HG03025 (cell line): ENCODE data around the gene ARHGAP24.
A peak's percentile ranks its signal among the peaks of the same experiment; 100 is the strongest.
"Not testable (repeated sequence)": the region's sequence is repeated elsewhere in the genome, so short reads cannot be mapped to it uniquely, and the experiment has no call there.

Experiments
- ATAC-seq: cut with Tn5 transposase; IDR thresholded peaks from one replicate; pipeline ENCODE4 v1.9.1; 2021; ENCODE audit warnings: mild to moderate bottlenecking, moderate library complexity; ENCODE audit not compliant: unreplicated experiment, low FRiP score

The ARHGAP24 gene

DNA sequence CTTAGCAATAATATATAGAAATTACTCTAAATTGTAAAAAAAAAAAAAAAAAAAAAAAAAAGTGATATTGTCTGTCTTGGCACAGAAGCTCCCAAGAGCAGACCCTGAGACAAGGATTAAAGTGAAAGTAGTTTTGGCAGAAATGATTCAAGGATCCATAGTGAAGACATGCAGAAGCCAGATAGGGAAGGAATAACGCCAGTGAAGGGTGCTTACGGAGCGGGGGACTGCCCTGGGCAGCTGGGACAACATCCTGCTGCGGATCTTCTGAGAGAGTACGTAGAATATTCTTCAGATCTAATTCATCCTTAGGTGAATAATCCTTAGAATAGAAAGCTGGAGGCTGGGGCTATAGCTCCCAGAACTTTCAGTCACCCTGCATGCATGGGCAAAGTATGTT lies 39.8 kb downstream of the ARHGAP24 start:
- no peak for ATAC-seq

- ATAC-seq, result no peak
These were observed 40.8 kb downstream of the ARHGAP24 start for GRCh38 chr4:85515701-85516100.

GRCh38 chr4:85518526-85518925 lies 43.6 kb downstream of the ARHGAP24 start:
- ATAC-seq, result not testable (repeated sequence)

- ATAC-seq, result no peak
These were observed 46.1 kb downstream of the ARHGAP24 start for GRCh38 chr4:85520765-85521749.

DNA sequence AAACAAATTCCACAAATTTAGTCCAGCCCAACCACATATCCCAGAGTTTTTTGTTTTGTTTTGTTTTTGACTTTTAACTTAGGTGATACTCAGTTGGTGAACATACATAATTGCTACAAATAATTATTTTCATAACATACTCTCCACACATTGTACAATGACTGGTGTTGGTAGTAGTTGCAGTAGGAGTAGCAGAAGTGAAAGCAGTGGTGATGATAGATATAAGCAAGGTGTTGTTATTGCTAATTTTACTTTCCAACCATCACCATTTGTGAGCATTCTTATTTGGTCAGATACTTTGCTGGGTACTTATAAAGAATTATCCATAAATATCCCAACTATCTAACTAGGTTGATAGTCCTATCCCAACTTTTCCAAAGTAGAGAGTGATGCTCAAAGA lies 47.3 kb downstream of the ARHGAP24 start:
- peak; percentile 53 for ATAC-seq

DNA sequence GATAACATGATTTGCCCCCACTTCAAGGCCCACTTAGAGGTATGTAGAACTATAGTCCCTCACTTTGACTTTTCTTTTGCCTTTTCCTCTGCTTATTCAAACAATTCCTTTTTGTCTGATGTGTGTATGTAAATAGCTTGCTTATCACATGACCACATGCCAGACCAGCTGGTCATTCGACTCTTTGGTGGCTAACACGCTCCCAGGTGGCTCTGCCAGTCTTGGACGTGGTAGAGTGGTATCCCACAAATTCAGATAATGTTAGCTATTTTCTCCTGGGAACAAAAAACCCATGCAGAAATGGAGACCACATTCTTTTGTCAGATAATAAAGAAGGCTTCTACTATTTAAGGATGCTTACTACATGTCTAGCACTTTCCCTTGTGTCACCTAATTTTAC lies 47.9 kb downstream of the ARHGAP24 start:
- ATAC-seq, result no peak

GRCh38 chr4:85527815-85528214 lies 52.9 kb downstream of the ARHGAP24 start:
- no peak for ATAC-seq

- no peak for ATAC-seq
These were observed 56.8 kb downstream of the ARHGAP24 start for GRCh38 chr4:85531560-85532341.

DNA sequence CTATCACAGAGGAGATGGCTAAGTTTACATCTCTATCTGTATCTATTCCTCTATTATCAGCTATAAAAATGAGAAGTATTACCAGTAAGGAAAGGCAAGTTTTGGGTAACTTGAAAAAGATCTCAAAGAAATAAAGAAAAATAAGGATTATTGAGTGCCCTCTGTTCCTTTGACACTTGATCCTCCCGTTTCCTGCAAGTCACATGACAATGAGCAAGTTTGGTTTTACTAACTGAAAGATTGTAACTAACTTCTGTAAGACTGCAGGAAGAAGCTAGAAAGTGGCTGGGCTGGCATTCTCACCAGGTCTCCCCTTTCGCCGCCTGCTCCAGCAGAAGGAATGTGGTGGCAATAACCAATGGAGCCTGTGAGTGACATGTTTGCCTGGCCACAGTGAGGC lies 59.2 kb downstream of the ARHGAP24 start:
- no peak for ATAC-seq

- no peak for ATAC-seq
These were observed 68.9 kb downstream of the ARHGAP24 start for GRCh38 chr4:85543832-85544231.

- ATAC-seq, result no peak
These were observed 69.8 kb downstream of the ARHGAP24 start for GRCh38 chr4:85544751-85545150.

DNA sequence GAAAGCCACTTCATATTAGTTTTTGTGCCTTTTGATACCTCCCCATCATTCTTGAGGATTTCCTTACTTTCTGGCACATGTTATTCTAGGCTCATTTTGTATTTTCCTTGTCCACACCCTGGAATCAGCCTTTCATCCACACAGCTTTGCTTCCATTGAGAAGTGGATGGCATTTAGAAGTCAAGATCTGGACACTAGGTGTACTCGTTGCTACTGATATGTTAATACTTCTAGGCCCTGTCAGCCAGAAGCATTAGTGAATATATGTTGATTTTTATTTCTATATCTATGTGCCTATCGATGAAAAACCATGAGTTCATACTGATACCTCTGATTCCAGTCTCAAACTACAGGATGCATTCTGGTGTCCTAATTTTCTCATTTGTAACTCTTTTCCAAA lies 73.2 kb downstream of the ARHGAP24 start:
- ATAC-seq, result no peak

DNA sequence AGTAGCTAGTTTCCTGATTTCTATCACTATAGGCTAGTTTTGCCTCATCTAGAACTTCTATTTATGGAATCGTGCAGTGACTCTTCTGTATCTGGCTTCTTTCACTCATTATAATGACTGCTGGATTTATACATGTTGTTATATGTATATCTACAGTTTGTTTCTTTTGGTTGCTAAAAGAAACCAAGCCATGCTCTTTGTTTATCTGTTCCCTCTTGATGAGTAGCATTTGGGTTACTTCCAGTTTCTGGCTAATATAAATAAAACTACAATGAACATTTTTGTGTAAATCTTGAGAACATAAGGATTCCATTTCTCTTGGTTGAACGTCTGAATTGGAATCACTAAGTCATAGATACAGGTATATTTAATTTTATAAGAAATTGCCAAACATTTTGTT lies 73.9 kb downstream of the ARHGAP24 start:
- no peak for ATAC-seq

DNA sequence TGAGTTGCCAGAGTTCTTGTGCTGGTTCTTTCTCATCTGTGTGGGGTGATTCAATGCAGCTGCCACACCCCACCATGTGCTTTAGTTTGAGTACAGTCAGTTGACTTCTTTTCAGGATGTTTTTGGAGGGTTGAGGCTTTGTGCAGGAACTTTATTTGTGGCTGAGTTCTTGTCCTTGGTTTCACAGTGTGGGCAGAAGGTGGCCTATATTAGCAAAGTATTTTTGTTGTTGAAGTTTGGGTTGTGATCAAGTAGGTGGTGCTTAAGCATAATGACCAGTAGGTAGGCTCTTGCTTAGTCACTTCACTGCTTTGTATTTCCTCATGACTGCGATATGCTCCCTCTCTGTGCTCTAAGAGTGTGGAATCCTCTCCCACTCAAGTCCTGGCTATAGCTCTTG lies 80.3 kb downstream of the ARHGAP24 start:
- ATAC-seq, result peak; percentile 40

GRCh38 chr4:85556283-85556682 lies 81.3 kb downstream of the ARHGAP24 start:
- ATAC-seq, result peak; percentile 42

- ATAC-seq, result peak; percentile 80
These were observed 82.3 kb downstream of the ARHGAP24 start for GRCh38 chr4:85557016-85557901.

- ATAC-seq, result no peak
These were observed 91.0 kb downstream of the ARHGAP24 start for GRCh38 chr4:85565761-85566480.

GRCh38 chr4:85569730-85570299 lies 94.9 kb downstream of the ARHGAP24 start:
- no peak for ATAC-seq

DNA sequence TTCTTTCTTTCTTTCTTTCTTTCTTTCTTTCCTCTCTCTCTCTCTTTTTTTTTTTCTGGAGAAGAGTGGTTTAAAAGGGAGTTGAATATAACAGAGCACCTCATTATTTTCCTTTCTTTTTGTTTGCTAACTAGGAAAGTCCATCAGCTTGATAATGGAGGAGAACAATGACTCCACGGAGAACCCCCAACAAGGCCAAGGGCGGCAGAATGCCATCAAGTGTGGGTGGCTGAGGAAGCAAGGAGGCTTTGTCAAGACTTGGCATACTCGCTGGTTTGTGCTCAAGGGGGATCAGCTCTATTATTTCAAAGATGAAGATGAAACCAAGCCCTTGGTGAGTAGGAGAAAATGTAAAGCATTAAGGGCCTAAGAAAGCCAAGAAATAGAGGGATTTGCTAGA lies 95.4 kb downstream of the ARHGAP24 start:
- ATAC-seq, result no peak
